Myocyte (in vitro differentiated cells): ENCODE data around the gene IL10RA. TPM values are rescaled to one million over a fixed set of nuclear protein-coding genes. Genes with fewer than 3 reads are reported as not detected.
"Not testable (repeated sequence)": the region's sequence is repeated elsewhere in the genome, so short reads cannot be mapped to it uniquely, and the experiment has no call there.

ENCODE experiments used
- DNase-seq: peaks from one replicate; pipeline ENCODE4 v3.0.0-alpha.2; 2012; ENCODE audit warnings: low read depth
- polyA plus RNA-seq: library from polyadenylated mRNA; unstranded; fragments of >200 nt; gene quantifications from one replicate; pipeline ENCODE4 v1.2.1, GENCODE V29; 2012; ENCODE audit warnings: missing spikeins
- total RNA-seq: library from RNA; depleted of rRNA; stranded (reverse); fragments of >200 nt; gene quantifications from 2 replicates; pipeline ENCODE4 v1.2.3, GENCODE V29; 2014

Gene IL10RA
- total RNA-seq, result not detected in 2 replicates
- not detected for polyA plus RNA-seq

GRCh38 chr11:117985953-117986887 lies at the start of gene IL10RA:
Gene IL10RA, plus strand, starts transcription at chr11:117986394. Its CDS starts 74 bp downstream, at chr11:117986468.
- no peak for DNase-seq

DNA sequence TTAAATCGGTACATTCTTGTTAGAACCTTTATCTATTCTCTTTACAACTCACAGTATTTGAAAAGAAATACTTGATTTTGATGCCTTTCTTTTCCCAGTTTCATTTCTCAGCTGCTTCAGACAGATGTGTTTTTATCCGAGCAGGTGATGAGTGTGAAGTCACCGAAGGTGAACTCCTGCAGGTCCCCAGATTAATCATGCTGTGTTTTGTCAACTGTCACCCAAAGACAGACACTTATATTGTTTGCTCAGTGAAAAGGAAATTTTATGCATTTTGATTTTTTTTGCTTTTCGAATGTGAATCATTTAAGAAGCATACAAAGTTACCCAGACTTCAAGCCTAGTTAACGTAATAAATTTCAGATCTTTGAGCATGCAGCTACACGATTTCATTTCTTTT lies 49.2 kb upstream of the IL10RA start:
- DNase-seq, result no peak

DNA sequence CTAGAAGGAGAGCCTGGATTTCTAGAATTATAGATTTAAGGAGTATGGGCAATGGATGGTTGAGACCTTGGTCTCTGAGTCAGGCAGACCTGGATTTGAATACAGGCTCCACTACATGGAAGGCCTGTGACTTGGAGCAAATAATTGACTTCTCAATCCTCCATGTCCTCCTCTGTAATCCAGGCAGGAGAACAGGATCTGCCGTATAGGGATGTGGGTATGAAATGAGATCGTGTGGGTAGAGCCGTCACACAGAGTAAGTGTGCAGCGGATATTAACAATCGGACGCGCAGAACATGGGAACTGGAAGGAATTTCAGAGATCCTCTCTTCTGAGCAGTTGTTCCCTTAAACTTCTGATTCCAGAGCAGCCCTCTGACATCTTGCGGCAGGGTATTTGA lies 45.5 kb upstream of the IL10RA start:
- DNase-seq, result no peak

- no peak for DNase-seq
These were observed 45.0 kb upstream of the IL10RA start for GRCh38 chr11:117941163-117941707.

DNA sequence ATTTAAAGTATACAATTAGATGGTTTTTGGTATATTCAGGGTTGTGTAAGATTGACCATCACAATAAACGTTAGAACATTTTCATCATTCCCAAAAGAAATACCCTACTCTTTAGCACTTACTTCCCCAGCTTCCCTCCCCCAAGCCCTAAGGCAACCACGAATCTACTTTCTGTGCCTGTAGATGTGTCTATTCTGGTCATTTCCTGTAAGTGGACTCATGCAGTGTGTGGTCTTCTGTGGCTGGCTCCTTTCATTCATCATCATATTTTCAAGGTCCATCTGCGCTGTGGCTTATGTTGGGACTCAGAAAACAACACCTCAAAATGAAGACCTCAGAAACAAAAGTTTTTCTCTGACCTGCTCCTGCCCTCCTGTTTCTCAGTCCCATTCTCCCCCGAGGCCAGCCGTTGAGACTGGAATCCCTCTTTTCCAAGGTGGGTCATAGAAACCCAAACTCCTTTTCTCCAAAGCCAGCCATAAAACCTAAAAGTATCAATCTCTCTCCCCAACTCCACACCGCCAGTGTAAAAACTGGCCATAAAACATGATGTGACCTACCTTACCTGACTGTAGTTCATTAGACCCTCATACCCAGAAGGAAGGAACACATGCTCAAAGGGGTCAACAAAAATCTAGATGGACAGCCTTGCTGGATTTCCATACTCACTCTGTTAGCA lies 44.1 kb upstream of the IL10RA start:
- no peak for DNase-seq

DNA sequence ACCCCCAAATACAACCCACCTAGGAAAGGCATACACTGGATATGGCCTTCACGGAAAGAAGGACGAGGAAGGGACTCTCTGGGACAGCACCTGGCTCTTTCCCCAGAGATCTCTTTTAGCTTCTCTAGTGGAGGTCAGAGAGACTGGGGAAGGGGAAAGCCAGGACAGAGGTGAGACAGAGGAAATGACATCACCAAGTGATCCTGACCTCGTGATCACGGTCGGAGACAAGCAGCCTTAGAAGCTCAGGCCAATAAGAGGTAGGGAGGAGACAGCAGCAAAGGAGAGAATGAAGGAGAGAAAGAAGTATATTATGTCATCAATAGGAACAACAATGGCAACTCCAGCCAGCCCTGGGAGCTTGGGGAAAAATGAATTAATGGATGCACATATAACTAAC lies 41.6 kb upstream of the IL10RA start:
- DNase-seq, result no peak

DNA sequence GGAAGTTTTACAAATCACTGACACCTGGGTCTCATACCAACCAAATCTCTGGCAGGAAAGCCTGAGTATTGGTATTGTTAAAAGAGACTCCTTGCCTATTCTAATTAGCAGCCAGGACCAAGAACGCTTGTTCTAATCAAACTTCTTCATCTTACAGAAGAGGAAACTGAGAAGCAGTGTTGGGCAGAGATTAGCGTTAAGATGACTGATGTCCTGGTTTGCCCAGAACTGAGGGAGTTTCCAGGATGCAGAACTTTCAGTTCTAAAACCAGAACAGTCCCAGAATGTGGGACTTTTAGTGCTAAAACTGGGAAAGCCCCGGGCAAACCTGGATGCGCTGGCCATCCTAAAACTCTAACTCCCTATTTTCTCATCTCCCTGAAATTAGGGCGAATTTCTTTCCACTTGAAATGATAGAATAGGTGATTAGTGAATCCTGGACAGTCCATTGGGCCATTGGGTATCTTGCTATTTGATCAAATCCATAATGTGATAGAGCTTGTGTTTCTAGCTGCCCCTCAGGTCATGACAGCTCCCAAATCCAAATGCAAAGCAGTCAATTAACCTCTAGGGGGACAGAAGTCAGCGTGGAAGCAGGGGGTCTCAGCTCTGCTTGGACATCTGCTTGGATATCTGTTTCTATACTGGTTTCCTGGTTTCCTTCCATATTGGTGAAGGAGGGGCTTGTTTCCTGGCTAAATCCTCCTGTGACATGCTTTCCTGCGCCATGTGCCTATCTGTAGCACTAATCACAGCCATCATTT lies 41.0 kb upstream of the IL10RA start:
- no peak for DNase-seq

DNA sequence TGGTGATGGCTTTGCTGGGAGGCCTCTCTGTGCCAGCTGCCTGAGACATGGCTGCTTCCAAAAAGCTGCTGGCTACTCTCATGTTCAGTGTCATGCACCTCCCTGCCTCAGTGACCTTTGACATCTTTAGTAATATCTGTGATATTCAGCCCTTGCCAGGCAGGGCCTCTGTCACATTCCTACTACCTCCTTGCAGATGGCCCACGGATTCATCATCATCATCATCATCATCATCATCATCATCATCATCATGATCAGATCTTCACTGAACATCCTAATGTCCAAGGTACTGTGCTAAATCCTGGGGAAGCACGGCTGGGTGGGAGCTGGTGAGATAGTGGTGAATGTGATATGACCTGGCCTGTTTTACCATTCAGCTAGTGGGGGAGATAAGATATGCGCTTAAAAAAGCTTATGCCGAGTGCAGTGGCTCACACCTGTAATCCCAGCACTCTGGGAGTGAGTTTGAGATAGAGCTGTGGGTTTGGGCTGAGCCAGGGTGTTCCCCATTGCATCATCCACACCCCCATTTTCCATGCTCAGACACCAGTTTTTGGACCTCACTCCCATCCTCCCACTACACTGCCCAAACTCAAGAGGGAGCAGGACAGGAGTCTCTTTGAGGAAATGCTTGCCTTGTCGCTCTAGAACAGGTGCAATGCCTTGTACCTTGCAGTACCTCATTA lies 39.9 kb upstream of the IL10RA start:
- no peak for DNase-seq

GRCh38 chr11:117946842-117947526 lies 39.2 kb upstream of the IL10RA start:
- peak; percentile 88 for DNase-seq

GRCh38 chr11:117947751-117948150 lies 38.4 kb upstream of the IL10RA start:
- not testable (repeated sequence) for DNase-seq

DNA sequence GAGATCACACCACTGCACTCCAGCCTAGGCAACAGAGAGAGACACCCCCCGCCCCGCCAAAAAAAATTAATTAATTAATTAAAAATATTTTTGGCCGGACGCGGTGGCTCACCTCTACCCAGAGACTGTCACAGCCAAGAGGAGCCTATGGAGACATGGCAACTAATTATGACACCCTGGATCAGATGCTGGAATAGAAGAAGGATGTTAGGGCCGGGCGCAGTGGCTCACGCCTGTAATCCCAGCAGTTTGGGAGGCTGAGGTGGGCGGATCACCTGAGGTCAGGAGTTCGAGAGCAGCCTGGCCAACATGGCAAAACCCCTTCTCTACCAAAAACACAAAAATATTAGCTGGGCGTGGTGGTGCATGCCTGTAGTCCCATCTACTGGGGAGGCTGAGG lies 37.7 kb upstream of the IL10RA start:
- not testable (repeated sequence) for DNase-seq

DNA sequence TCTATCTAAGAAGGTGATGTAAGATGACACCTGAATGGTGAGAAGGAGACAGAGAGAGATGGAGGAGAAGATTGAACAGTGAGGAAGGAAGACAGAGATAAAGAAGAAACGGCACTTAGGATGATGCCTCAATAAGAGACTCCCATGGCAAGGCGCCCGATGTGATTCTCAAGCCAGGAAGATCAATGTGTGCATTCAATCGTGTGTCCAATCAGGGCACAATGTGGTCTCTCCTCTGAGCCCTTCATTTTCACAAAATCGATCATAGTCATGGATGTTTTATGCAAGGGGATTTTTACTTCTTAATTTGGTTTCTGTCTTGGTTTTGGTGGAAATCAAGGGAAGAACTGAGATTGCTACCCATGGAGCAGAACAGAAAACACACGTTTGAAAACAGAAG lies 37.1 kb upstream of the IL10RA start:
- no peak for DNase-seq

DNA sequence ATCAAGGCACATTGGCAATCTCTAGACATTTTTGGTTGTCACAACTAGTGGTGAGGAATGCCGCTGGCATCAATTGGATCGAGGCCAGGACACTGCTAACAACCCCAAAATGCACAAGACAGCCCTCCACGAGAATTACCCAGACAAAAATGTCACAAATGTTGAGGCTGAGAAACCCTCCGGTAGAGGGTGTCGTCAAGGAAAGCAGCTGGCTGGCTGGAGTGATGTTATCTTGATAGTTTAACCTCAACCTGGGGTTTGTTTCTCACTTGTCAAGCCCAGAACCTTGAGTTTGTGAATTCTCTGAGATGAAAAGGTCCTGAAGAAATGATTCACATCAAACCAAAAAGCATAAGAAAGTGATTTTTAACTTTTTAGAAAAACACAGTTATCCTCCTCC lies 35.9 kb upstream of the IL10RA start:
- DNase-seq, result no peak

- DNase-seq, result no peak
These were observed 34.9 kb upstream of the IL10RA start for GRCh38 chr11:117950993-117951961.

DNA sequence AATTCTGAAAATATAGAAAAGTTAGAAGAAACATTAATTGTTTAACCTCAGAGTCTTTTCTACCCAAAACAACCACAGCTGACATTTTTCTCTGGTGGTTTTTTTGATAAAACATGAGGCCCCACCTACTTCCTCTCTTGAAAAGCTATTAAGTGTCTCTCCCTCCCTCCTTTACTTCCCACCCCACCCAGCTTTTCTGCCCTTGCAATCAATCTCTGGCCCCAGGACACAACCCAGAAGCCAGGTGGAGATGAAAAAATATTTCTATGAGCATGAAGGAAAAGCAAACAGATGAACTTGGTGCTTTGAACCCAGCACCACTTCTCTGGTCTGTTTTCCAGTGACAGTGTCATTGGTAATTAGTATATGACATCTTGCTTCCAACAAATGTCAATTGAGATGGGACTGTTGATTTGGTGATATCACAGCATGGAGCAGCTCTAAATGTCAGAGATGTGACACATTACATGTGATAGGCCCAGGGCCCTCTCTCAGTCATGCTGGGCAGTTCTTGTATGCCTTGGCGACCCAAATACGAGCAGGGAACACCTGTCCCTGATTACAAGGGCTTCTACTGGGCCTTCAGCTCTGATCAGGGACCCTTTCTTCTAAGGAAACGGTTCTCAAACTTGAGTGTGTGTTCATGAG lies 33.0 kb upstream of the IL10RA start:
- no peak for DNase-seq

GRCh38 chr11:117958949-117959348 lies 27.2 kb upstream of the IL10RA start:
- DNase-seq, result no peak

GRCh38 chr11:117959438-117960149 lies 26.6 kb upstream of the IL10RA start:
- DNase-seq, result no peak

- DNase-seq, result no peak
These were observed 25.8 kb upstream of the IL10RA start for GRCh38 chr11:117960406-117960805.
